Endodermal cell (in vitro differentiated cells): ENCODE results near the gene DSCAML1. TPM values are rescaled to one million over a fixed set of nuclear protein-coding genes. Genes with fewer than 3 reads are reported as not detected.

Experiments
- DNase-seq: peaks from one replicate; pipeline ENCODE4 v3.0.0-alpha.2; 2017
- H3K27ac ChIP-seq: 2 replicates; pipeline ENCODE4 v1.5.1; 2013; ENCODE audit warnings: mild to moderate bottlenecking, low read depth, low read length, moderate library complexity
- H3K27me3 ChIP-seq: 2 replicates; pipeline ENCODE4 v1.6.1; 2013; ENCODE audit warnings: mild to moderate bottlenecking, low read length, moderate library complexity; ENCODE audit not compliant: insufficient read depth, control insufficient read depth, poor library complexity, severe bottlenecking
- H3K36me3 ChIP-seq: 2 replicates; pipeline ENCODE4 v1.7.0; 2013; ENCODE audit warnings: mild to moderate bottlenecking, low read length, moderate library complexity; ENCODE audit not compliant: control insufficient read depth, insufficient read depth
- H3K4me1 ChIP-seq: one replicate; pipeline ENCODE4 v1.7.0; 2013; ENCODE audit warnings: low read length; ENCODE audit not compliant: control insufficient read depth, insufficient read depth
- H3K4me3 ChIP-seq: 2 replicates; pipeline ENCODE4 v1.5.1; 2013; ENCODE audit warnings: mild to moderate bottlenecking, low read length, moderate library complexity
- H3K9ac ChIP-seq: 2 replicates; pipeline ENCODE4 v1.6.1; 2013; ENCODE audit warnings: mild to moderate bottlenecking, low read length, moderate library complexity; ENCODE audit not compliant: poor library complexity, severe bottlenecking; ENCODE audit errors: extremely low read depth
- H3K9me3 ChIP-seq: 2 replicates; pipeline ENCODE4 v1.6.1; 2013; ENCODE audit warnings: mild to moderate bottlenecking, low read length, moderate library complexity; ENCODE audit not compliant: control insufficient read depth
- H3K27ac Mint-ChIP-seq: 2 replicates; pipeline ENCODE4 v1.8.0; 2020; ENCODE audit warnings: mixed read lengths
- H3K27me3 Mint-ChIP-seq: 2 replicates; pipeline ENCODE4 v1.8.0; 2021; ENCODE audit warnings: mild to moderate bottlenecking, mixed read lengths; ENCODE audit not compliant: insufficient read depth
- H3K36me3 Mint-ChIP-seq: 2 replicates; pipeline ENCODE4 v1.8.0; 2020; ENCODE audit warnings: low read depth, mixed read lengths
- H3K4me1 Mint-ChIP-seq: 2 replicates; pipeline ENCODE4 v1.8.0; 2020; ENCODE audit warnings: mixed read lengths
- H3K4me3 Mint-ChIP-seq: 2 replicates; pipeline ENCODE4 v1.8.0; 2020; ENCODE audit warnings: mild to moderate bottlenecking, moderate library complexity, mixed read lengths
- H3K9me3 Mint-ChIP-seq: 2 replicates; pipeline ENCODE4 v1.8.0; 2020; ENCODE audit warnings: mild to moderate bottlenecking, mixed read lengths
- WGBS, 2 experiments: methylation state at CpG; one replicate each; pipeline versions ENCODE4 v1.1.5 to v1.1.7; 2013; ENCODE audit warnings: missing lambda C conversion rate in 2 of 2, mixed read lengths in 1 of 2; ENCODE audit not compliant: insufficient coverage in 1 of 2, insufficient read length in 1 of 2; 5-methylcytosine and 5-hydroxymethylcytosine counted together
- total RNA-seq, 2 donors: library from RNA; stranded (reverse); fragmentation: NEBNext Ultra II Directional in 1 of 2; extraction: Animal tissue kit (Norgen Biotek cat#: 25700) in 1 of 2; gene quantifications; 2 replicates in 1 of 2; 3 replicates in 1 of 2; pipeline ENCODE4 v1.2.1, GENCODE V29; 2021
- TF ChIP-seq, protein P1 (sequence below): fragments of 200-600 bp; sonication (generic); conservative IDR thresholded peaks from 2 replicates; pipeline ENCODE4 v1.5.0; 2021; ENCODE audit warnings: antibody characterized with exemption, mild to moderate bottlenecking

Gene DSCAML1
- total RNA-seq, 2 donors from 2014 or later = 5.6 to 10.9 TPM

DNA sequence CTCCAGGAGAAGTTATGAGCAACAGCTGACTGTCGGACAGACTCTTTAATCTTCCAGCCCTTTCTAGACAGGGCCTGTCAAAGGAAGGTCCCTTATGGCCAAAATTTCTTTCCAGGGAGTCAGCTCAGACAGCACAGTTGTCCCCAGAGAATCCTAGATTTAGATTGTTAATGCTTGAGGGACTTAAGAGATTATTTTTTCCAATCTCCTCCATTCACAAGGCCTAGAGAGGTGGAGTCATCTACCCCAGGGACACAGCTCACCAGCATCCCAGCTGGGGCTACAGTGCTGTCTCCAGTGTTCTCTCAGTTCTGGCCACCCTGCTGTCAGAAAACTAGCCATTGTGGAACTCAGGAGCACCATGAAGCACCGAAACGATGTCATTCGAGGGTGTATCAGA, 7.8 kb downstream of the DSCAML1 start:
- Mint-ChIP-seq H3K4me3 (no peak overlapping the region), H3K9me3 (no peaks in the 10 kb centered on the region), H3K4me1 (peaks cover 6% of the 10 kb centered on the region), H3K36me3 (peaks cover 3% of the 10 kb centered on the region), H3K27ac (no peak overlapping the region), H3K27me3 (peaks cover 67% of the 10 kb centered on the region)
- Histone ChIP-seq H3K27me3 (peaks cover 69% of the 10 kb centered on the region), H3K9me3 (no peaks in the 10 kb centered on the region), H3K9ac (no peak overlapping the region), H3K36me3 (no peaks in the 10 kb centered on the region), H3K4me3 (no peak overlapping the region), H3K4me1 (no peaks in the 10 kb centered on the region), H3K27ac (no peak overlapping the region)
- TF ChIP-seq, protein P1, sequence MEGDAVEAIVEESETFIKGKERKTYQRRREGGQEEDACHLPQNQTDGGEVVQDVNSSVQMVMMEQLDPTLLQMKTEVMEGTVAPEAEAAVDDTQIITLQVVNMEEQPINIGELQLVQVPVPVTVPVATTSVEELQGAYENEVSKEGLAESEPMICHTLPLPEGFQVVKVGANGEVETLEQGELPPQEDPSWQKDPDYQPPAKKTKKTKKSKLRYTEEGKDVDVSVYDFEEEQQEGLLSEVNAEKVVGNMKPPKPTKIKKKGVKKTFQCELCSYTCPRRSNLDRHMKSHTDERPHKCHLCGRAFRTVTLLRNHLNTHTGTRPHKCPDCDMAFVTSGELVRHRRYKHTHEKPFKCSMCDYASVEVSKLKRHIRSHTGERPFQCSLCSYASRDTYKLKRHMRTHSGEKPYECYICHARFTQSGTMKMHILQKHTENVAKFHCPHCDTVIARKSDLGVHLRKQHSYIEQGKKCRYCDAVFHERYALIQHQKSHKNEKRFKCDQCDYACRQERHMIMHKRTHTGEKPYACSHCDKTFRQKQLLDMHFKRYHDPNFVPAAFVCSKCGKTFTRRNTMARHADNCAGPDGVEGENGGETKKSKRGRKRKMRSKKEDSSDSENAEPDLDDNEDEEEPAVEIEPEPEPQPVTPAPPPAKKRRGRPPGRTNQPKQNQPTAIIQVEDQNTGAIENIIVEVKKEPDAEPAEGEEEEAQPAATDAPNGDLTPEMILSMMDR = no peak
- 83 to 89% methylated on average over 4 of the region's 4 CpGs for WGBS, 2 experiments
- DNase-seq = no peak

DNA sequence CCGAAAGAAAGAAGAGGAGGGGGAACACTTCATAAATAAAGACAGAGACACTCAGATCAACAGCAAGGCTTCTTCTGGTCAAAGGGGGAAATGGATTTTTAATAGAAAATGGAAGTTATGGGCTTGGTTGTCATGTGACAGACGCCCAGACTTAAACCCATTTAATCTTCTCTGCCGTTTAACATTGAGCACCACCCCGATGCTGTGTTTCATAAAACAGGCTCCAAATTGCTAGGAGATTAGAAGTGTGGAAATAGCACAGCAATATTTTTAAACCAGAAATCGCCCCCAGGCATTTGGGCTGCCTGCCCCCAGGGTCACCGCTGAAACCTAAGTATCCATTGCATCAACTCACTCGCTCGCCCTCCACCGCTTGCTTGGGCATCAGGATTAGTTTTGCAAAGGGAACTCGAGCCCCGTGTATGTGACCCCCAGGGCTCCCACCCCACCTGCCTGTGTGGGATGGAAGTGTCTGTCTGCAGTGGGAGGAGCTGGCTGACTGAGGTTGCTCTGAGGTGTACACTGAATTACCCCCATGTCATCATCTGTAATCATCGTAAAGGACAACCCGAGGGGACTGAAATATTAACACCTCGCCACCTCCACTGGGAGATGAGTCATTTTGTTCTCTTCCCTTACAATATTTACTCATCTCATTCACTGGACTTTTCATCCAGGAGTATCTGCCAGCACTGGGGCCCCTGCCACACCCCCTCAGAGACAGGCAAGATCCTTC, 10.7 kb downstream of the DSCAML1 start:
- Mint-ChIP-seq H3K36me3 (peaks cover 3% of the 10 kb centered on the region), H3K4me3 (no peak overlapping the region), H3K27ac (no peak overlapping the region), H3K4me1 (peaks cover 6% of the 10 kb centered on the region), H3K27me3 (peaks cover 54% of the 10 kb centered on the region), H3K9me3 (no peaks in the 10 kb centered on the region)
- Histone ChIP-seq H3K4me3 (no peak overlapping the region), H3K27me3 (peaks cover 73% of the 10 kb centered on the region), H3K9ac (no peak overlapping the region), H3K27ac (no peak overlapping the region), H3K36me3 (no peaks in the 10 kb centered on the region), H3K9me3 (no peaks in the 10 kb centered on the region), H3K4me1 (no peaks in the 10 kb centered on the region)
- TF ChIP-seq, protein P1 = no peak
- 80 to 89% methylated on average over 6 to 14 of the region's 14 CpGs for WGBS, 2 experiments
- DNase-seq = no peak

- Histone ChIP-seq H3K4me1 (no peaks in the 10 kb centered on the region), H3K27ac (no peak overlapping the region), H3K4me3 (no peak overlapping the region), H3K36me3 (no peaks in the 10 kb centered on the region), H3K9me3 (no peaks in the 10 kb centered on the region), H3K27me3 (peaks cover 55% of the 10 kb centered on the region), H3K9ac (no peak overlapping the region)
- no peak for DNase-seq
- H3K4me1 Mint-ChIP-seq = peaks cover 2% of the 10 kb centered on the region
- H3K27me3 Mint-ChIP-seq = peaks cover 44% of the 10 kb centered on the region
- no peak overlapping the region for H3K4me3 Mint-ChIP-seq
- TF ChIP-seq, protein P1 = no peak
- H3K36me3 Mint-ChIP-seq = peaks cover 1% of the 10 kb centered on the region
- WGBS, 2 experiments = 92 to 93% methylated on average over 10 to 11 of the region's 11 CpGs
- no peak overlapping the region for H3K27ac Mint-ChIP-seq
- H3K9me3 Mint-ChIP-seq = no peaks in the 10 kb centered on the region
These were observed 14.9 kb downstream of the DSCAML1 start for GRCh38 chr11:117782101-117782500.
